Erythroblast (primary cell): Measurements from ENCODE around the gene RNF144B.

Source experiments
- GATA1 ChIP-seq: IDR thresholded peaks from 2 replicates; pipeline ENCODE4 v1.6.1; 2011; ENCODE audit warnings: low read depth, mild to moderate bottlenecking, control low read depth, low read length, moderate library complexity
- POLR2A ChIP-seq: IDR thresholded peaks from 2 replicates; pipeline ENCODE4 v1.6.1; 2011; ENCODE audit warnings: mild to moderate bottlenecking, low read length

DNA sequence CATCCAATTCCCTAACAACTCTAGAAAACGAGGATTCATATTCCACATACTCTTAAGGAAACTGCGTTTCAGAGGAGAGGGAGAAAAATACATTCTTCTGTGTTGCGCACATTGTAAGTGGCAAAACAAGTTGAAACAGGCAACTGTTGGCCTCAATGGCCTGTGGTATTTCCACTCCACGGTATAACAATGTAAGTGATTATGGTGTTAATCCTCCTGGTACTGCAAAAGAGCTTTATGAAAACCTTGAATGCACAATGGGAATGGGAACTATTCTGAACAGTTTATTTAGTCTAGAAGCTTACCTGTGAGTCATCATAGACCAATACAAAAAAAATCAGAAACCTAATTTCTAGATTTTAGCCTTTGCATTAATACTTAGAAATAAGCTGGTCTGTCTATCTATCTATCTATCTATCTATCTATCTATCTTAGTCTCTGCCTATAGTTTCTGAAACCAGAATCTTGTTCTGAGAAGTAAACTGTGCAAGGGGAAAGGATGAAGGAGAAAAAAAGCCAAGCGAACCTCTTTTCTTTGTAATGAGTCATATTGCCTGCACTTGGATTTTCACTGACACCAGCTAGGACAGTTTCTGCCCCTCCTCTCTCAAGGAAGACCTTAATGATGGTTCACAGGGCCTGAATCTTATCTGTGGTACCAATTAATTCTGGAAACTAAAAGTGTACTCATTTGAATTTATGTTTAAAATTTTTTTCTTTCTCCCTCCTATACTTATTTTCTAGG, 101.5 kb downstream of the RNF144B start:
- TF ChIP-seq POLR2A = no peak
- TF ChIP-seq GATA1 = no peak
